Activated CD4-positive, alpha-beta T cell treated with anti-CD3 and anti-CD28 coated beads, Interleukin-2, amount 10 ng/mL, durations not matched to agents 7 days and 5 days (primary cell): ENCODE measurements around the gene KIAA1755. TPM values are rescaled to one million over a fixed set of nuclear protein-coding genes. Genes with fewer than 3 reads are reported as not detected.

Experiments
- CTCF ChIA-PET: fragments of 350-600 bp; sonication (Branson Sonifier 250); formaldehyde crosslinking; loops from one replicate; lab custom pipeline; 2021; ENCODE audit warnings: antibody characterized with exemption; lab: Charles Lee
- POLR2A ChIA-PET: fragments of 350-600 bp; sonication (Branson Sonifier 250); formaldehyde crosslinking; loops from one replicate; lab custom pipeline; 2021; ENCODE audit warnings: antibody characterized with exemption; lab: Charles Lee
- DNase-seq: peaks from one replicate; pipeline ENCODE4 v3.0.0-alpha.2; 2020
- H3K27ac Mint-ChIP-seq: one replicate; pipeline ENCODE4 v1.8.0; 2021; ENCODE audit warnings: mild to moderate bottlenecking, moderate library complexity, mixed read lengths
- H3K27me3 Mint-ChIP-seq: one replicate; pipeline ENCODE4 v1.8.0; 2021; ENCODE audit warnings: mixed read lengths
- H3K36me3 Mint-ChIP-seq: one replicate; pipeline ENCODE4 v1.8.0; 2021; ENCODE audit warnings: low read depth, mixed read lengths
- H3K4me1 Mint-ChIP-seq: one replicate; pipeline ENCODE4 v1.8.0; 2021; ENCODE audit warnings: mixed read lengths
- H3K4me3 Mint-ChIP-seq: one replicate; pipeline ENCODE4 v1.8.0; 2021; ENCODE audit warnings: mild to moderate bottlenecking, moderate library complexity, mixed read lengths
- H3K9me3 Mint-ChIP-seq: one replicate; pipeline ENCODE4 v1.8.0; 2021; ENCODE audit warnings: mixed read lengths
- total RNA-seq, 2 experiments: library from RNA; stranded (reverse); gene quantifications; one replicate each; pipeline ENCODE4 v1.2.3, GENCODE V29; 2021

KIAA1755 gene
- total RNA-seq, 2 experiments from 2014 or later, result not detected

DNA sequence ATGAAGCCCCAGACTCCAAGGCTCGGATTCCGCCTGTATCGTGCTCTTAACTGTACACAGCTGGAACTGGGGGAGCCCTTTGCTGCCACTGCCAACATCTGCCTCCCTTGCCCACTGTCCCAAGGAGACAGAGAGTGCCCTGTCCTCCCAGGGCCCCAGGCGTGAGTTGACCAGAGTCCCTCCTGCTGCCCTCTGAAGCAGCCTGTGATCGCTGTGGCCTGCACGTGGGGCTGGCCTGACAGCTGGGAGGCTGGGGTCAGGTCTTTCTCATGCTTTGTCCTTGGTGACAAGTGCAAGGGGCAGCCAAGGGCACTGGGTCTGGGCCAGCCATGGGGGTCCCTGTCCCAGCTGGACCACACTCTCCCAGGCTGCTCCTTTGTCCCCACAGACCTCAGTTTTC is 44.3 kb downstream of the KIAA1755 start:
- no peaks in the 10 kb centered on the region for H3K9me3 Mint-ChIP-seq
- H3K4me3 Mint-ChIP-seq, result no peak overlapping the region
- H3K4me1 Mint-ChIP-seq, result peaks cover 3% of the 10 kb centered on the region
- H3K27me3 Mint-ChIP-seq, result no peaks in the 10 kb centered on the region
- no peak for DNase-seq
- no peak overlapping the region for H3K27ac Mint-ChIP-seq
- no peaks in the 10 kb centered on the region for H3K36me3 Mint-ChIP-seq
- CTCF ChIA-PET, result interaction anchor here (1.4 kb wide), 1 partner anchor 14 kb away, joined by 4 read pairs; no protein-coding TSS in a partner anchor
- POLR2A ChIA-PET, result no interaction called here

DNA sequence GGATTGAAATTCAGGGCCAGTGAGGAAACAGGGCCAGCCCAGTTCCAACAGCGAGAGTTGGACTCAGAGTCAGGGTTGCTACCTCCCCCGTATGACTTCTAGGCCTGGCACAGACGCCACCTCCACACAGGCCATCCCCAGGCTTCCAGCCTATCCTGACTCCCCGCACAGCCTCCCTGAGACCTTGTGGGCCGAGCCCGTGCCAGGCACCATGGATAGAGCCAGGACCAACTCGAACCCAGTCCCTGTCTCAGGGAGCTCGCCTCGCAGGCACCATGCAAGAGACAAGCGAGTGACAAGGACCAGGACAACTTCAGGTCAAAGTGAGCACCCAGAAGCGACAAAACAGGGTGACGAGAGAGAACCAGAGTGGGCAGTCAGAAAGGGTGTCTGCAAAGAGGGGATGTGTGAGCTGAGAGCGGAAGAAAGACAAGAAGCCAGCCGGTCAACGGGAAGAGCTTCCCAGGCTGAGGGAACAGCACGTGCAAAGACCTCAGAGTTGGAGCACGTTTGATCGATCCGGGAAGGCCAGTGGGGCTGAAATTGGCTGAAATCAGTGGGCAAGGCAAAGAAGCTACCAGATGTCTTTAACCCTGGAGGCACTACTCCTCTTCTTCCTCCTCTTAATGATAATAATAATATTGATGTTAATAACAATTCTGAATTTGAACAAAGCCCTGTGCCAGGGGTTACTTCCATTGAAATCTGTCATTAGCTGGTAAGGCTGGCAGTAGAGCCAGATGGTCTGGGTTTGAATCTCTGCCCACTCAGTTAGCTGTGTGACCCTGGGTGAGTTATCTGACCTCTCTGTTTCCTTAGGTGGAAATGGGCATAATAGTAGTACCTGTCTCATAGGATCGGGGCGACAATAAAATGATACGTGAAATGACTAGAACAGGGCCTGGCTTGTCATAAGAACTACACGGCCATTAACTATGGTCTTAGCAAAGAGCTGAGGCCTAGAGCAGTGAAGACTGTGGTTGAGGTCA is 45.0 kb downstream of the KIAA1755 start:
- ChIA-PET CTCF (interaction anchor here (1.4 kb wide), 1 partner anchor 13 kb away, joined by 4 read pairs; no protein-coding TSS in a partner anchor), POLR2A (no interaction called here)
- Mint-ChIP-seq H3K27ac (no peak overlapping the region), H3K9me3 (no peaks in the 10 kb centered on the region), H3K36me3 (no peaks in the 10 kb centered on the region), H3K27me3 (no peaks in the 10 kb centered on the region), H3K4me1 (no peaks in the 10 kb centered on the region), H3K4me3 (no peak overlapping the region)
- DNase-seq, result no peak

DNA sequence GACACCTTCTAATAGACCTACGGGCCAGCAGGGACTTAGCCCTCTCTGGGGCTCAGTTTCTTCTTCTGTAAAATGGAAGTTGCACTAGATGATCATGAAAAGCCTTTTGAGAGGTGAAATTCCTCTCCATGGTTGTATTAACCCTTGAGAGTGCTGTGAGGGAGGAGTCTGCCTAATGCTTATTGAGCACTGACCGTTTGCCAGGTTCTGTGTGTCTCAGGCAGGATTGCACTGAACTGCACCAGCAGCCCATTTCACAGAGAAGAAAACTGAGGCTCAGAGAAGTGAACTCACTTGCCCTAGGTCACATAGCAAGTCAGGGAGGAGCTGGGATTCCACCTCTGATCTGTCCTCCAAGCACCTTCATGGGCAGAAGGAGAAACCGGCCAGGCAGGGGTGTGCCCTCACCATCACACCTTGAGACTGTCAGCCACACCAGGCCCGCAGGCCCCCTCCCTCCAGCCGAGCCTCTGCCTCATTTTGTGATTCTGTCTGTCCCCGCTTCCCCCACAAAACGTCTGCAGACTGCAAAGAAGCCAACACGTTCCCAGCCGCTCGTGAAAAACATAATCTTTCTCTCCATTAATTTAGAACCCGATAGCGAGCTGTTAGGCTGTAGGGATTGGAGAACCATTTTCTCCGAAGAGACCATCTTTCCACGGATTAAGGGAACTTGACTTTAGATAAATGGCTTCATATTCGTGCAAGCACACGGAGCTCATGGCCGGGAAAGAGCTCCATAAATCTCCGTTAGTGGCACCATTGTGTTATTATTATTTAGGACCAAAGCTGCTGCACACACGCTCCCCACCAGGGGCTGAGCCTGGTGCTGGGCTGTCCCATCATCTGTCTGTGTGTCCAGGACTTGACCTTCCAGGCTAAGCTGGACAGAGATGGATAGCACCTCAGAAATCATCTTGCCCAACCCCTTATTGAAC is 46.0 kb downstream of the KIAA1755 start:
- Mint-ChIP-seq H3K27ac (no peak overlapping the region), H3K9me3 (no peaks in the 10 kb centered on the region), H3K27me3 (no peaks in the 10 kb centered on the region), H3K4me3 (no peak overlapping the region), H3K36me3 (no peaks in the 10 kb centered on the region), H3K4me1 (no peaks in the 10 kb centered on the region)
- no peak for DNase-seq
- ChIA-PET CTCF (interaction anchor here (1.4 kb wide), 1 partner anchor 13 kb away, joined by 4 read pairs; no protein-coding TSS in a partner anchor), POLR2A (no interaction called here)

DNA sequence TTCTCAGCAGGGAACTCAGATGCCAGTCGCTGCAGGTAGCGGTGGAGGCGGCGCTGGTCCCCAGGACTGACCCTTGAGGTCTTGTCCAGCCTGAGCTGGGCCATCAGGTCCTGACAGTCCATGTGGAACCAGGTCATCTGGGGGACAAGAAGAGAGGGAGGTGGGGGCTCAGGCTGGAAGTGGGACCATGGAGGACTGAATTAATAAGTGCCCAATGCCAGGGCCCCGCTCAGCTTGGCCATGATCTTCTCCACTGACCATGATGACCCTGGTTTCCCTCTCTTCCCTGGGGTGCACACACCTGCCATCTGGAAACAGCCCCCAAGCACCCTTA is 47.0 kb downstream of the KIAA1755 start:
- H3K4me3 Mint-ChIP-seq, result no peak overlapping the region

DNA sequence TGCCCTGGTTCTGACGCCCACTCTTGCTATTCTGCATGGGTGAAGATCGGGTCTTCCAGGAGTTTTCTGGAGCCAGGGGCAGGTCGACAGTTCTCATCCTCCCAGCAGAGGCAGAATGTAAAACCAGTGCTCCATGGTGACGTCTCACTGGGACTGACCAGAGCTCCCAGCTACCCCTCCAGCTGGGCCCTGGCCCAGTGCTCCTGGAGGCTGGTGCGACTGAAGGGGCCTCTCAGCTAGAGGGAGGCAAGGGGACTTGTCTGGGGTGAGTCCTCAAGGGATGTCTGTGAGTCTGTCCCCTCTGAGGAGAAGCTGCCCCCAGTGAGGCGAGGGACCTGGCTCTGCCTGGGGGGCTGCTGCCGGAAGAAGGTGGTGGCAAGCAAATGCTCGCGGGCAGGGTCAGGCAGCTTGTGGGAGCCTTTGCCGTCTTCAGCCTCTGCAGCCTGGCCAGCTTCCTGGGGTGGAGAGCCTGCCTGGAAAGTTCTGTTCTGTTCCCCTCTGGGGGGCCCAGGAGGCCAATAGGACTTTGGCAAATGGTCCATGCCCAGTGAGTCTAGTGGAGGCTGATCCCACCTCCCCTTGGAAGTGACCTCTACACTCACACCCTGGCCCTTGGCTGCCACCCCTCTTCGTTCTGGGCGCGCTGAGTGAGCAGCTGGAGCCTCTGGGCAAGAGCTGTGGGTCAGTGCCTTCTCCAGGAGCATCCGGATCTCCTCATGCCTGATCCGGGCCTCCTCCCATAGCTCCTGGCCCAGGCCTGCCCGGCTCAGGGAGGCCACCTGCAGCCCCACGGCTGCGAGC is 47.5 kb downstream of the KIAA1755 start:
- Mint-ChIP-seq H3K4me1 (no peaks in the 10 kb centered on the region), H3K36me3 (no peaks in the 10 kb centered on the region), H3K27ac (no peak overlapping the region), H3K27me3 (peaks cover 4% of the 10 kb centered on the region), H3K9me3 (no peaks in the 10 kb centered on the region), H3K4me3 (no peak overlapping the region)
- no peak for DNase-seq
- POLR2A ChIA-PET, result no interaction called here
- CTCF ChIA-PET, result interaction anchor here (1.1 to 1.8 kb wide), 2 partner anchors 17 to 21 kb away, joined by 3 to 5 read pairs; no protein-coding TSS in a partner anchor

More for the DNA sequence above, 47.0 kb downstream of the KIAA1755 start:
- H3K27ac Mint-ChIP-seq, result no peak overlapping the region
- peaks cover 2% of the 10 kb centered on the region for H3K27me3 Mint-ChIP-seq
- no peak for DNase-seq
- no peaks in the 10 kb centered on the region for H3K4me1 Mint-ChIP-seq
- no peaks in the 10 kb centered on the region for H3K36me3 Mint-ChIP-seq
- POLR2A ChIA-PET, result no interaction called here
- no peaks in the 10 kb centered on the region for H3K9me3 Mint-ChIP-seq
- CTCF ChIA-PET, result interaction anchor here (1.1 kb wide), 1 partner anchor 20 kb away, joined by 3 read pairs; no protein-coding TSS in a partner anchor

DNA sequence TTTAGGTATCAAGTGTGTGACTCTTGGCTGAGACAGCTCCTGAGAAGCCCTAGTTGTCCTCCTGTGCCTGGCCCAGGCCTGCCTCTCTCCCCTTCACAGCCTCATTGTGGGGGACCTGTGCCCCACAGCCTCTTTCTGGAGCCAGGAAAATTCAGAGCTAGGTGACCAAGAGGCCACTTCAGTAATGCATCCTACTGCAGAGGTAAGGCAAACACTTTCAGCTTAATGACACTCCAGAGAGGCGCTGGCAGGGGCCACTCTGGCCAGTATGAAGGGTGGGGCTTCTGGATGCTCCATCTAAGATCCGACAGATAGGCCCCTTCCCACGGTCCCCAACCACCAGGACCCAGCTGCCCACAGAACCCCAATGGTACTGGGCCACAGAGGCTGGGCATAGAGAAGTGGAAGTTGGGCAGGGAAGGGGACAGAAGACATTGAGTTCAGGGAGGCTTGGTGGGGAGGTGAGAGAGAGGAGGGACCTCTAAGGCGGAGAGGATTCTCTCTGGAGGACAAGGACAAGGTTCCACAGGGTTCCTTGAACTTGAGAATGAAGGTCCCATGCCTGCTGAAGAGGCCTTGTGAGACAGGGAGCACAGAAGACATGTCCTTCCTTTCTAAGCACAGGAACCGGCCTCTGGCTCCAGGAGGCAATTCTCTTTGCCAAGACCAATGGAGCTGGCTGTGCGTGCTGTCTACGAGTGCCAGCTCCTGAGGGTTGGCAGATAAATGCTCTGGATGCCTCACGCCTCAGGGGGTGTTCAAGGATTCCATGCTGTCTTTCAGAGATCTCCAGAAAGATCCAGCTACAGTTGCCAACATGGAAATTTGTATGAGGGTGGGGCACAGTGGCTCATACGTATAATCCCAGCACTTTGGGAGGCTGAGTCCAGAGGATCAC is 49.1 kb downstream of the KIAA1755 start:
- no peaks in the 10 kb centered on the region for H3K9me3 Mint-ChIP-seq
- H3K36me3 Mint-ChIP-seq, result no peaks in the 10 kb centered on the region
- H3K4me3 Mint-ChIP-seq, result no peak overlapping the region
- POLR2A ChIA-PET, result no interaction called here
- peaks cover 13% of the 10 kb centered on the region for H3K27me3 Mint-ChIP-seq
- DNase-seq, result no peak
- CTCF ChIA-PET, result interaction anchor here (0.6 to 1.8 kb wide), 2 partner anchors 15 to 122 kb away, joined by 3 to 5 read pairs; no protein-coding TSS in a partner anchor
- no peak overlapping the region for H3K27ac Mint-ChIP-seq
- H3K4me1 Mint-ChIP-seq, result no peaks in the 10 kb centered on the region

DNA sequence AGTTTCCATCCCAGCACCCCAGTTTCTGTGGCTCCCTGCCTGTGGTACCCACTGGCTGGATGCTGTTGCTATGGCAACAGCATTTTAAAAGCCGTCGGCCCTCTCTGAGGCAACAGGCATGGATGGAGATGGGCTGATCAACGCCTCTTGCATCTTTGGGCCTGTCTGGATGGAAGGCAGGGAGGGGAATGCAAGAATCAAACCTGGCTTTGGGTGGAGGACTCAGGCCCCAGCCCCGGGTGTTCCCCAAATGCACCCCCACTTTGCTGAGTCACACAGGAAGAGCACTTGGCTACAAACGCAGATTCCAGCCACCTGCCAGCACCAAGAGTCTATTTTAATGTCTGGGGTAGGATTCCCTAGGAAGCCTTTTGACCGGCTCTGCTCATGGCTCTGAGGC is 49.8 kb downstream of the KIAA1755 start:
- POLR2A ChIA-PET, result no interaction called here
- H3K4me3 Mint-ChIP-seq, result no peak overlapping the region
- no peak for DNase-seq
- H3K27me3 Mint-ChIP-seq, result peaks cover 16% of the 10 kb centered on the region
- CTCF ChIA-PET, result no interaction called here
- H3K27ac Mint-ChIP-seq, result no peak overlapping the region
- no peaks in the 10 kb centered on the region for H3K4me1 Mint-ChIP-seq
- no peaks in the 10 kb centered on the region for H3K36me3 Mint-ChIP-seq
- no peaks in the 10 kb centered on the region for H3K9me3 Mint-ChIP-seq

DNA sequence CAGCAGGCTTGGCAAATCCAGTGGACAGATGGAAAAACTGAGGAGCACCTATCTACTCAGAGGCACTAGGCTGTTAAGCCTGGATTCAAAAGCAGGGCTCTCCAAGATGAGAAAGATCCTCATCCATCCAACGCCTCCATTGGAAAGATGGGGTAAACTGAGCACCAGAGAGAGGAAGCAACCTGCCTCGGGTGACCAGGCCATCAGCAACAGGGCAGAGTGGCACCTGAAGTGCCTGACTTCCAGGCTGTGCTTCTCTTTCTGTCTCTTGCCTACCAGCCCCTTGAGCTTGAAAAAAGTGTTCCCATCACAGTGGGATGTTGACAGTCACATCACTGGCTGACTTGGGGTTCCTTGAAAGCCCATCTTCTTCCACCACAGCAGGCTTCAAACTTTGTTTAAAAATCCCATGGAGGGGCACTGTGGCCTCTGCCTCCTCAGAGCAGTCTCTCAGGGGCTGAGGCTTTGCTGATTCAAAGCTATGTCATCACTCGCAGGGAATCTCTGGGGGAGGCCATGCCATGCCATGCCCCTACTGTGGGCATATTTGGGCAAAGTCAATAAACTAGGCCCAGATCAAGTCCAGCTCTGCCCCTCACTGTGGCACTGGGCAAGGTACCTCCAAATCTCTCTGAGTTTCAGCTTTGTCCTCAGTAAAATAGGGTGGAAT is 50.7 kb downstream of the KIAA1755 start:
- no peaks in the 10 kb centered on the region for H3K36me3 Mint-ChIP-seq
- ChIA-PET CTCF (no interaction called here), POLR2A (no interaction called here)
- H3K27me3 Mint-ChIP-seq, result peaks cover 22% of the 10 kb centered on the region
- no peaks in the 10 kb centered on the region for H3K4me1 Mint-ChIP-seq
- no peaks in the 10 kb centered on the region for H3K9me3 Mint-ChIP-seq
- H3K4me3 Mint-ChIP-seq, result no peak overlapping the region
- H3K27ac Mint-ChIP-seq, result no peak overlapping the region
- DNase-seq, result no peak

DNA sequence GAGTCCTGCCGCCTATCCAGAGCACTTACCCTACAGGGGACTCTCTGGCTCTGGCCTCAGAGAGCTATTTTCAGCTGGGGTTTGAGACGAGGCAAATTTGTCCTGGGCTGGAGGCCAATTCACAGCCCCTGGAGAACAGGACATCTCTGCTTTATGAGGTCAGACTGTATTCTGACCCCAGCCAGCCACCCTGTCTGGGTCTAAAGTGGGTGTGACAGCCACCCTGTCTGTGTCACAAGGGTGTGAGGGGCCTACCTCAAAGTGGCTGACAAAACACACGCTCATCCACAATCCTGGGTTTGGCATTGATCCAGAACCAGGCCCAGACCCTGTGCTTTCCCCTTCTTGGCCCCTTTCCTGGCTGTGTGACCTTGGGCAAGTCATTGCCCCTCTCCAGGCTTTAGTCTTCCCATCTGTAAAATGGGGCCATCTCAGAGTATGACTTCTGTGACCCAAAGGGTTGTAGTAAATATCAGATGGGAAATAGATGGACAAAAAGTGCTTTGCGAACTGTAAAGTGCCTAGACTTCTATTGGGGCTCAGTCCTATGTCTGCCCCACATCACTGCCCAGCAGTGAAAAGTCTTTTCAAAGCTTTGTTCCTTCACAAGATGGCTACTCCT is 51.4 kb downstream of the KIAA1755 start:
- no peaks in the 10 kb centered on the region for H3K9me3 Mint-ChIP-seq
- DNase-seq, result no peak
- H3K27me3 Mint-ChIP-seq, result peaks cover 27% of the 10 kb centered on the region
- no peaks in the 10 kb centered on the region for H3K4me1 Mint-ChIP-seq
- peak overlapping the region; percentile 36 for H3K27ac Mint-ChIP-seq
- H3K4me3 Mint-ChIP-seq, result no peak overlapping the region
- ChIA-PET CTCF (no interaction called here), POLR2A (no interaction called here)
- no peaks in the 10 kb centered on the region for H3K36me3 Mint-ChIP-seq

DNA sequence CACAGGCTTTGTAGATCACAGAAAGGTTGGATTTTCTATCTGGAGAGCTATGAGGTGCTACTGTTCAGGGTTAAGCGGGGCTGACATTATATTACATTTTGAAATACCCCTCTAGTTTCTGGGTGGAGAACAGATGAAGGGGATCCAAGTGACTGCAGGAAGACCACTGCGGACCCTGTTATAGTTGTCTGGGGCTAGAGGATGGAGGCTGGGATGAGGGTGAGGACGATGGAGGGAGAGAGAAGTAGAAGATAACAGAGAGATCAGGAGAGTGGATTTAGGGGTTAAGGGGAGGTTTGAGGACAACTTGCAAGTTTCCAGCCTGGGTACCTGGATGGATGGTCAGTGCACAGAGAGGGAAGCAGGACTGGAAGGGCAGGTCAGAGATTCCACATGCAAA is 52.0 kb downstream of the KIAA1755 start:
- Mint-ChIP-seq H3K36me3 (no peaks in the 10 kb centered on the region), H3K9me3 (no peaks in the 10 kb centered on the region), H3K4me1 (no peaks in the 10 kb centered on the region), H3K27ac (no peak overlapping the region), H3K27me3 (peaks cover 32% of the 10 kb centered on the region), H3K4me3 (no peak overlapping the region)
- no peak for DNase-seq
- POLR2A ChIA-PET, result no interaction called here
- CTCF ChIA-PET, result no interaction called here

DNA sequence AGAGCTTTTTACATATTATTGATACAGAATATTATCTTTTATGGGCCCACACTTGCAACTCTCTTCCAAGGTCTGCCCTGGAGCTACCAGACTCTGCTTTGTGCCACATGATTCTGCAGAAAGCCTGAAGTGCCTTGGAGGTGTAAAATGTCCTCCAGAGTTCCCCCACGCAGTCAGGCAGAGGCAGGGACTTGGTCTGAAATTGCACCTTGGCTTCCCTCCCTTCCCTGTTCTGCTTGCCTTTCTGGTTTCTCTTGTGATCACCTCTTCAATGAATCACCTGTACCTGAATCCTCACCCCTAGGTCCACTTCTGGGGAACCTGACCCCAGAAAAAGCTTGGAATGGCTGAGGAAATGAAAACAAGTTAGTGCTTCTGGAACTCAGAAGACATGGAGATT is 52.4 kb downstream of the KIAA1755 start:
- no peaks in the 10 kb centered on the region for H3K36me3 Mint-ChIP-seq
- CTCF ChIA-PET, result no interaction called here
- H3K4me3 Mint-ChIP-seq, result no peak overlapping the region
- H3K9me3 Mint-ChIP-seq, result no peaks in the 10 kb centered on the region
- H3K4me1 Mint-ChIP-seq, result no peaks in the 10 kb centered on the region
- POLR2A ChIA-PET, result no interaction called here
- H3K27me3 Mint-ChIP-seq, result peaks cover 37% of the 10 kb centered on the region
- H3K27ac Mint-ChIP-seq, result no peak overlapping the region
- no peak for DNase-seq
